Heart right ventricle (tissue), 16 donors: ENCODE data around the gene KRT7. TPM values are rescaled to one million over a fixed set of nuclear protein-coding genes. Genes with fewer than 3 reads are reported as not detected.

Experiments
- ATAC-seq, 8 donors: fragments of 200-7000 bp; cut with Tn5 transposase; one replicate each; pipeline ENCODE4 v1.9.1; 2020; ENCODE audit warnings: mild to moderate bottlenecking in 8 of 8, moderate library complexity in 8 of 8, moderate number of reproducible peaks in 1 of 8
- DNase-seq, 2 donors: peaks; one replicate each; pipeline ENCODE4 v3.0.0-alpha.2; 2020
- H3K27ac ChIP-seq, 10 donors: fragments of 200-600 bp; sonication (generic) in 2 of 10; one replicate each; pipeline versions ENCODE4 v1.5.0 to v1.8.0; 2020 to 2022; ENCODE audit warnings: mild to moderate bottlenecking in 3 of 10
- H3K27me3 ChIP-seq, 7 donors: fragments of 200-600 bp; one replicate each; pipeline ENCODE4 v1.8.0; 2021 to 2022; ENCODE audit warnings: mild to moderate bottlenecking in 2 of 7
- H3K36me3 ChIP-seq, 9 donors: fragments of 200-600 bp; sonication (generic) in 1 of 9; one replicate each; pipeline versions ENCODE4 v1.5.0 to v1.8.0; 2020 to 2022; ENCODE audit warnings: mild to moderate bottlenecking in 2 of 9
- H3K4me1 ChIP-seq, 9 donors: fragments of 200-600 bp; sonication (generic) in 1 of 9; one replicate each; pipeline versions ENCODE4 v1.5.0 to v1.8.0; 2020 to 2022; ENCODE audit warnings: mild to moderate bottlenecking in 4 of 9
- H3K4me3 ChIP-seq, 10 donors: fragments of 200-600 bp; sonication (generic) in 2 of 10; one replicate each; pipeline versions ENCODE4 v1.5.0 to v1.8.0; 2020 to 2022; ENCODE audit warnings: mild to moderate bottlenecking in 7 of 10, moderate library complexity in 2 of 10
- H3K9me3 ChIP-seq, 11 donors: fragments of 200-600 bp in 10 of 11; sonication (generic) in 2 of 11; one replicate each; pipeline versions ENCODE4 v1.5.0 to v1.8.0; 2013 to 2022; ENCODE audit warnings: mild to moderate bottlenecking in 2 of 11, control low read depth in 1 of 11, moderate library complexity in 1 of 11
- CTCF ChIP-seq, 9 donors: fragments of 200-600 bp; sonication (generic) in 2 of 9; IDR thresholded peaks; one replicate each; pipeline versions ENCODE4 v1.5.0 to v1.8.0; 2021 to 2022; ENCODE audit warnings: antibody characterized with exemption in 9 of 9, mild to moderate bottlenecking in 5 of 9, moderate library complexity in 1 of 9
- WGBS, 2 donors: extraction: QIAGEN DNeasy Blood & Tissue Kit; methylation state at CpG; one replicate each; pipeline ENCODE4 v1.1.7; 2013; ENCODE audit warnings: inconsistent platforms in 1 of 2; 5-methylcytosine and 5-hydroxymethylcytosine counted together
- intact Hi-C, 10 donors: fragments of 100-400 bp; cut with DNase I; formaldehyde crosslinking; loops; one replicate each; pipeline versions ENCODE4 v1.11.1 to v1.14.2; 2022
- polyA plus RNA-seq, 2 donors: library from polyadenylated mRNA; stranded (reverse); fragments of 200-250 nt; gene quantifications; one replicate each; pipeline ENCODE4 v1.2.3, GENCODE V29; 2013
- total RNA-seq, 10 donors: library from RNA; stranded (reverse); fragmentation: NEBNext Ultra II Directional in 3 of 10; extraction: Animal tissue kit (Norgen Biotek cat#: 25700) in 3 of 10; gene quantifications; one replicate each; pipeline versions ENCODE4 v1.2.1 to v1.2.4, GENCODE V29; 2021 to 2023
- donor health status: Arrhythmogenic right ventricular cardiomyopathy.
- donor health status: ischemic (EF 13 %, LVEDD 7.1; RV severe dilation, severe dysfunction).
- donor health status: healthy with polysubstance abuse.
- donor health status: DM: no; HTN: yes; CAD: no.
- donor health status: DM: no; HTN: no; CAD: no.
- donor health status: ischemic (EF 25% LVEDD 6.9; RV normal size, moderate dysfunction).
- donor health status: ischemic (EF 25% LVEDD 5.7; RV mildly dilated, moderate dysfunction).
- donor health status: healthy.
- donor health status: DM: yes; HTN: yes; CAD: no.
- donor health status: Ischemic cardiomyopathy.
- donor health status: ischemic (EF 35%, LVEDD 5.7; RV mildly dilated, moderate dysfunction).
- donor health status: nonischemic (EF 11% LVEDD 7.7; RV severe dilation, severe dysfunction).
- donor health status: DM: yes; HTN: yes; CAD: no.
- donor health status: PGD.
- donor health status: ischemic (EF 29% LVEDD 5.4; RV normal size, mild dysfunction).
- donor health status: nonischemic (EF 23%, LVEDD 6.1; RV moderate dilation, normal function).

Gene KRT7
- total and polyA plus RNA-seq, 12 donors = 0.59 to 10.8 (median 1.8) TPM; not detected in 3

- no peak for DNase-seq
- no peaks in the 10 kb centered on the region for H3K4me1 ChIP-seq
- H3K9me3 ChIP-seq = no peaks in the 10 kb centered on the region
- H3K27ac ChIP-seq = no peak overlapping the region
- 87 to 89% methylated on average over 5 of the region's 5 CpGs for WGBS, 2 donors
- no peaks in the 10 kb centered on the region for H3K36me3 ChIP-seq
- peaks cover 0 to 69% (median 60%) of the 10 kb centered on the region in 7 donors for H3K27me3 ChIP-seq
- H3K4me3 ChIP-seq = no peak overlapping the region
- intact Hi-C loops = no loop called here
- no peak for TF ChIP-seq CTCF (IDR thresholded peaks at IDR 0.05)
- no peak for ATAC-seq
Observed at GRCh38 chr12:52296572-52297215, 63.7 kb downstream of the KRT7 start.

Other genes starting within 250 kb of the KRT7 start
- gene TAMALIN, start 226.3 kb upstream of the KRT7 start, total RNA-seq = 10 to 100 TPM; 16.6 to 47.0 (median 23.9) TPM
- gene TAMALIN, start 226.3 kb upstream of the KRT7 start, polyA plus RNA-seq = 10 to 100 TPM; 27.2 to 58.8 TPM
- 100 to 1,000 TPM in 6 of 10 donors, 10 to 100 TPM in 4; 34.6 to 588 (median 105) TPM for gene NR4A1, start 181.8 kb upstream of the KRT7 start, total RNA-seq
- gene NR4A1, start 181.8 kb upstream of the KRT7 start, polyA plus RNA-seq = 10 to 100 TPM; 53.2 to 83.0 TPM
- 10 to 100 TPM; 17.5 to 31.8 (median 22.2) TPM for gene ATG101, start 163.3 kb upstream of the KRT7 start, total RNA-seq
- gene ATG101, start 163.3 kb upstream of the KRT7 start, polyA plus RNA-seq = 10 to 100 TPM; 14.6 to 90.2 TPM
- gene SMIM41, start 153.5 kb upstream of the KRT7 start, total RNA-seq = under 1 TPM in 3 of 10 donors, not detected in 7; 0.19 to 0.52 (median 0.26) TPM
- under 1 TPM in 1 of 2 donors, not detected in 1; 0.29 TPM for gene SMIM41, start 153.5 kb upstream of the KRT7 start, polyA plus RNA-seq
- under 1 TPM in 9 of 10 donors, not detected in 1; 0.07 to 0.79 (median 0.16) TPM for gene KRT80, start 41.2 kb upstream of the KRT7 start, total RNA-seq
- gene KRT80, start 41.2 kb upstream of the KRT7 start, polyA plus RNA-seq = under 1 TPM; 0.07 to 0.32 TPM
- gene KRT86, start 41.4 kb downstream of the KRT7 start, total RNA-seq = under 1 TPM in 1 of 10 donors, not detected in 9; 0.19 TPM
- under 1 TPM in 1 of 2 donors, not detected in 1; 0.01 TPM for gene KRT86, start 41.4 kb downstream of the KRT7 start, polyA plus RNA-seq
- gene KRT81, start 58.3 kb downstream of the KRT7 start, total RNA-seq = not detected
- not detected for gene KRT81, start 58.3 kb downstream of the KRT7 start, polyA plus RNA-seq
- gene KRT83, start 88.2 kb downstream of the KRT7 start, total RNA-seq = not detected
- gene KRT83, start 88.2 kb downstream of the KRT7 start, polyA plus RNA-seq = not detected
- gene KRT85, start 134.2 kb downstream of the KRT7 start, total RNA-seq = not detected
- gene KRT85, start 134.2 kb downstream of the KRT7 start, polyA plus RNA-seq = not detected
- not detected for gene KRT84, start 152.4 kb downstream of the KRT7 start, total RNA-seq
- not detected for gene KRT84, start 152.4 kb downstream of the KRT7 start, polyA plus RNA-seq
- gene KRT82, start 173.1 kb downstream of the KRT7 start, total RNA-seq = not detected
- gene KRT82, start 173.1 kb downstream of the KRT7 start, polyA plus RNA-seq = not detected
- not detected for gene KRT75, start 201.1 kb downstream of the KRT7 start, total RNA-seq
- gene KRT75, start 201.1 kb downstream of the KRT7 start, polyA plus RNA-seq = not detected
- gene KRT6B, start 218.9 kb downstream of the KRT7 start, total RNA-seq = not detected
- under 1 TPM in 1 of 2 donors, not detected in 1; 0.06 TPM for gene KRT6B, start 218.9 kb downstream of the KRT7 start, polyA plus RNA-seq
- not detected for gene KRT6C, start 240.6 kb downstream of the KRT7 start, total RNA-seq
- gene KRT6C, start 240.6 kb downstream of the KRT7 start, polyA plus RNA-seq = under 1 TPM in 1 of 2 donors, not detected in 1; 0.06 TPM